Myocyte (in vitro differentiated cells): Measurements from ENCODE around the gene CD99. TPM values are rescaled to one million over a fixed set of nuclear protein-coding genes. Genes with fewer than 3 reads are reported as not detected.
"Not testable (repeated sequence)": the region's sequence is repeated elsewhere in the genome, so short reads cannot be mapped to it uniquely, and the experiment has no call there.

Experiments used
- DNase-seq: peaks from one replicate; pipeline ENCODE4 v3.0.0-alpha.2; 2012; ENCODE audit warnings: low read depth
- total RNA-seq: library from RNA; depleted of rRNA; stranded (reverse); fragments of >200 nt; gene quantifications from 2 replicates; pipeline ENCODE4 v1.2.3, GENCODE V29; 2014

Gene CD99
- total RNA-seq, 1 donor from 2014 or later: 559 TPM

- DNase-seq: not testable (repeated sequence)
These were observed 15.4 kb upstream of the CD99 start for GRCh38 chrX:2675657-2676200.

DNA sequence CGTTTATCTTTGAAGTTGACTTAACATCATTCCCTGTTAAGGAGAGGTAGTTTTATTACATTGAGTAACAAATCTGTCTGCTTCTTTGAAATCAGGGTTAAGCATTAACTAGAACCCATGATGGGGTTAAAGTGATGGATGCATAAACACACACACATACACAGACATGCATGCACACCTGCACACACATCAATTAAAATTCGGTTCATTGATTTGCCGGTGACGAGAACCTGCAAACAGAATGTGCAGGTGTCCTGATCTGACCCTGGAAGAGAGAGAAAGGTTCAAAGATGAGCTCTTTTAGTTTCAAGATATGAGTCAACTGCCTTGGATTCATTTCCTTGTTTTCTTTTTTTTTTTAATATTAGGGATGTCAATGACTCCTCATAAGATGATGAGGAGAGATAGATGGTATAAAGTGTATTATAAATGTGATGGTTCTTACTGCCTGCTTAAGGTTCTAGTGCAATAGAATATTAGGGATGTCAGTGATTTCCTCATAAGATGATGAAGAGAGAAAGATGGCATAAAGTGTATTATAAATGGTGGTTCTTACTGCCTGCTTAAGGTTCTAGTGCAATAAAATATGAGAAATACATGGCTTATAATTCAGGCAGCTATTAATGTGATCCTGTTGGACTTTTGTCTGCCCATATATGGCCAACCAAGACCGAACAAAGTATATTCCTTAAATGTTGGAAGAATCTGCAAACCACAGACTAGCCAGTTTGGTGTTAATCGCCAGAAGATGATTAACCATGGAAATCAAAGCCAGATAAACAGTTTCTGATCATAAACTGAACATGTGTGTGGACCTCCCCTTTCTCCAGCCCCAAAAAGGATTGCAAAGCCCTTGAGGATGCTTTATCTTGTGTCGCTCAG lies 14.1 kb upstream of the CD99 start:
- no peak for DNase-seq

- DNase-seq: peak; percentile 99
These were observed 13.3 kb upstream of the CD99 start for GRCh38 chrX:2677764-2678163.

- DNase-seq: no peak
These were observed 12.5 kb upstream of the CD99 start for GRCh38 chrX:2678583-2678982.

GRCh38 chrX:2679534-2680485 lies 11.3 kb upstream of the CD99 start:
- DNase-seq: peak; percentile 68

DNA sequence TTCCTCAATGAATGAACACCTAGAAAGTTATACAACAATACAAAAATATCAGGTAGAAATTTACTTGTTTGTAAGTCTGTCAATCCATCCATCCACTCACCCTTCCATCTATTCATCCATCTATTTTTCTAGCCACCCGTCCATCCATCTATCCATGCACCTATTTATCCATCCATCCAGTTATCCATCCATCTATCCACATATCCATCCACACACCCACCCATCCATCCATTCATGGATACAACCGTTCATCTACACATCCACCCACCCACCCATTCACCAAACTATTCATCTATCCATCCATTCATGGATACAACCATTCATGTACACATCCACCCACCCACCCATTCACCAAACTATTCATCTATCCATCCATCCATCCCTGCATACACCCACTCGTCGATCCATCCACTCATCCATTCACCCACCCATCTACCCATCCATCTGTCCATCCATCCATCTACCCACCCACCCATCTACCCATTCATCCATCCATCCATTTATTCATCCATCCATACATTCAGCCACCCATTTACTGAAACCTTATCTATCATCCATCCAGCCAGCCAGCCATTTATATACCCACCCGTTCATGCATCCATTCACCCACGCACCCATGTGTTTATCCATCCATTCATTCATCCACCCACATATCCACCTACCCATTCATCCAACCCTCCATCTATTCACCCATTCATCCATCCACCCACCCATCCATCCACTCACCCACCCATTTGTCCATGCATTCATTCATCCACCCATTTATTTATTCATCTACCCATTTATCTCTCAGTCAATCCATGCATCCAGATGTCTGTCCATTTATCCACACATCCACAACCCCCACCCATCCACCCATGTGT lies 10.4 kb upstream of the CD99 start:
- DNase-seq: no peak

- DNase-seq: no peak
These were observed 8.4 kb upstream of the CD99 start for GRCh38 chrX:2682565-2683177.

DNA sequence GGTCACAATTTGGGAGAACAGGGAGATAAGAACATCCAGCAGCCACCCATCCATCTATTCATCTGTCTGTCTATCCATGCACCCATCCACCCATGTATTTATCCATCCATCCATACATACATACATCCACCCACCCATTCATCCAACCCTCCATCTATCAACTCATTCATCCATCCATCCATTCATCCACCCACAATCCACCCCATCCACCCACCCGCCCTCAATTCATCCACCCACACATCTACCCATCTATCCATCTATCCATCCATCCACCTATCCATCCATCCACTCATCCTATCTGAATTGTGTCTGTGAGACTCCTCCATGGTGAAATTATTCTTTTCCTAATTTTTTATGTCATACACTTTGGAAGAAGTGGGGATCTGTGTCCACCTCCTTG lies 6.8 kb upstream of the CD99 start:
- no peak for DNase-seq

- no peak for DNase-seq
These were observed 5.2 kb upstream of the CD99 start for GRCh38 chrX:2685886-2686285.

DNA sequence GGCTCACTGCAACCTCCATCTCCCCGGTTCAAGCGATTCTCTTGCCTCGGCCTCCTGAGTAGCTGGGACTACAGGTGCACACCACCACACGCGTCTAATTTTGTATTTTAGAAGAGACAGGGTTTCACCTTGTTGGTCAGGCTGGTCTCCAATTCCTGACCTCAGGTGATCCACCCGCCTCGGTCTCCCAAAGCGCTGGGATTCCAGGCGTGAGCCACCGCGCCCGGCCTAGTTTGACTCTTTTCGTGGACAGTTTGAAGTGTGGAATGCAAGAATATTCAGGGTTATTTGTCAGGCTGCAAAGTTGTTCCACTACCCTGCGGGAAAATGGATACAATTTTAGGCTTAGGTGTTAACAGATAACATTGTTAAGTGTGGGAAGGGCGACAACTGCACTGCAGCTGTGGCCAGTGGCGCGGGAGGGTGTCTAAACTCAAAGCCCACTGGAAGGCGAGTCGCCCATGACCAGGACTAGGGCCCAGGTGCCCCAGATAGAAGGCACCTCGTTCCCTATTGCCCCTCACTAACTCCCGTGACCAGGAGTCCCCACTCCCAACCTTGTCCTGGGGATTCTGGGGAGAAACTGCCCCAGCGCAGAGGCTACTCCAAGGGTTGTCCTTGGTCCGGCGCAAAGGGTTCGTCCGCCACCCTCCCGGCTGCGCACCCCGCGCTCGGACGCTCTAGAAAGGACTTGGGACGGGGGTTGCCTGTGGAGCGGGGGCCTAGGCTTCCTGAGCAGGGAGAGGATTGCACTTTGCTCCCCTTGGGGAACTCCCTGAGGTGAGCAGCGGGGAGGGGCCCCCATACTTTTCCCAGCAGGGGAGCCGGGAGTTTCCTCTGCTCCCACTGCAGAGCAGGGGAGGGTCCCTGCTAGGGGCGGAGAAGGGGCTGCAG lies 1.1 kb upstream of the CD99 start:
- DNase-seq: no peak

- peak; percentile 83 for DNase-seq
These were observed 587 bp downstream of the CD99 start for GRCh38 chrX:2691543-2692220.

DNA sequence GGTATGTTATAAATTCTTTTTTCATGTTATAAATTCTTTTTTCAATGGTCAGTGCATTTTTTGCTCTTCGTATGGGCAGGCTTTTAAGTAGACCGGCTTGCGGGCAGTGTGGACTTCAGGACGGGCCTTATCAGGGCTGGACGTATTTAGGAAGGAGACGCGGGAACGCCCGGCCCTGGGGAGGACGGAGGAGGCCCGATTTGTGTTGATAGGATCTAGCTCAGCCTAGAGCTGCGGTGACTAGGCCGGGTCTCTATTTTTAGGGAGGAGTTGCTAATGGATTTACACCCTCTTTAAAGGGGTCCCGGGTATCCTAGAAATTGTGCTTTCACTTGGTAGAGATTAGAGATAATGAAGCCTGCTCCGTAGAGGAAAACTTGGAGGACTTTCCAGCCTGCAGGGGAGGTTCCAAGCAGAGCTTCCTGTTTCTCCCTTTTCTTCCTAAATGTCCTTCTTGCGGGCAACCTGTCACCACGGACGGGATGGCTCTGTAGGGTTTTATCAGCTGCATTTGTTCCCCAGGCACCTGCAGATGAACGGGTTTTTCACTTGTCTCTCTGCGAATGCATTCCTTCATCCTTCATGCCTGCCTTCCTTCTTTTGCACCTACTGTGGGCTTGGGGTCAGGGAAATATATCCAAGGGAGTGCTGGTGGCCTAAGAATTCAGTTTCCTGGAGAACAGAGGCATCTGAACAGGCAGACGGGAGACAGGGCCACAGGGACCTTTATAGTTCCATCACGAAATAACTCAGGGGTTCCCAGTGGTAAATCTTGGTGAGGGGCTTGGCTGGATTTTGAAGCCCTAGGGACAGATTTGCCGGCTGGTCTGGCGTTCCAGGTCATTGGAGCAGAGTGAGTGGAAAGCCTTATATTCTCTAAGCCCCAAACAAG lies 1.4 kb downstream of the CD99 start:
- peak; percentile 59 for DNase-seq

GRCh38 chrX:2693113-2694002 lies 2.3 kb downstream of the CD99 start:
- no peak for DNase-seq

GRCh38 chrX:2694914-2695267 lies 3.8 kb downstream of the CD99 start:
- no peak for DNase-seq

DNA sequence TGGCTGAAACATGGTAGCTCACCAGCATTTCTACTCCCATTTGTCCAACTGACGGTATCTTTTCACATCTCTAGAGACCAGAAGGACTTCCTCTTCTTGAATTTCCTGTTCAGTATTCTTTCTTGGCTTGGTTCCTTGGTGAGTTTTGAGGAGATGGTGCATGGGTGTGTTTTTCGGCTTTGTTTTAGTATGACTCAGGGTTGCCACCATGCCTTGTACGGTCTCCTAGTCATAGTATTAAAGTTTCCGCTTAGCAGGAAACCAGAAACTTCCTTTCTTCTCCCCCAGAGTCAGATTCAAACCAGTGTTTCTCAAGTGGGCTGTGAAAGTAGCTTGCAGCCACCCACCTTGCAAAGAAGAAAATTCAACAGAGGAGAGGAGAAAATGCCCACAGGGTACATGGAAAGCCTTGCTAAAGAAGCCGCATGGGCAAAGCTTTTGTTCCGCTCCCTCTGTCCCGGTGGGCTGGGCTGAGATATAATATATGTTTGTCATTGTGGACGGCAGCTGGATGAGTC lies 5.7 kb downstream of the CD99 start:
- DNase-seq: peak; percentile 76

- DNase-seq: no peak
These were observed 6.2 kb downstream of the CD99 start for GRCh38 chrX:2697306-2697705.
